Transverse colon (tissue), 4 donors: Measurements from ENCODE around the gene MAGI2. TPM values are rescaled to one million over a fixed set of nuclear protein-coding genes. Genes with fewer than 3 reads are reported as not detected.

Source experiments
- DNase-seq: peaks from one replicate; pipeline ENCODE4 v3.0.0-alpha.2; 2019
- H3K27ac ChIP-seq, 4 donors: fragments of 200-600 bp; sonication (generic); 2 replicates each; pipeline ENCODE4 v1.5.1; 2016 to 2018; ENCODE audit warnings: inconsistent platforms in 4 of 4
- H3K27me3 ChIP-seq: fragments of 200-600 bp; sonication (generic); 2 replicates; pipeline ENCODE4 v1.5.1; 2017; ENCODE audit warnings: inconsistent platforms
- H3K36me3 ChIP-seq, 4 donors: fragments of 200-600 bp; sonication (generic); 2 replicates each; pipeline ENCODE4 v1.5.1; 2017 to 2019; ENCODE audit warnings: inconsistent platforms in 4 of 4
- H3K4me1 ChIP-seq, 4 donors: fragments of 200-600 bp; sonication (generic); 2 replicates each; pipeline ENCODE4 v1.5.1; 2017 to 2020; ENCODE audit warnings: inconsistent platforms in 4 of 4
- H3K4me3 ChIP-seq, 4 donors: fragments of 200-600 bp; sonication (generic); 1 replicate in 1 of 4; 2 replicates in 3 of 4; pipeline versions ENCODE4 v1.5.1 to v1.6.1; 2017 to 2019; ENCODE audit warnings: inconsistent platforms in 4 of 4
- H3K9me3 ChIP-seq, 2 donors: fragments of 200-600 bp; sonication (generic); 2 replicates each; pipeline ENCODE4 v1.5.1; 2017 to 2019; ENCODE audit warnings: inconsistent platforms in 2 of 2
- CTCF ChIP-seq, 5 experiments: fragments of 200-600 bp in 3 of 5; fragments of 450-650 bp in 2 of 5; sonication (generic) in 3 of 5; IDR thresholded peaks; 1 replicate in 2 of 5; 2 replicates in 3 of 5; pipeline ENCODE4 v1.5.1; 2016 to 2017; ENCODE audit warnings: antibody characterized with exemption in 5 of 5, inconsistent platforms in 3 of 5, mild to moderate bottlenecking in 2 of 5, moderate library complexity in 1 of 5
- EP300 ChIP-seq: sonication (generic); formaldehyde crosslinking; IDR thresholded peaks from one replicate; pipeline ENCODE4 v1.6.1; 2017; ENCODE audit warnings: antibody characterized with exemption, low read depth
- POLR2A ChIP-seq: fragments of 450-650 bp; IDR thresholded peaks from one replicate; pipeline ENCODE4 v1.6.1; 2016; ENCODE audit warnings: antibody characterized with exemption, mild to moderate bottlenecking, moderate library complexity
- POLR2AphosphoS5 ChIP-seq, 3 donors: sonication (generic); formaldehyde crosslinking; IDR thresholded peaks; one replicate each; pipeline ENCODE4 v1.6.1; 2016; ENCODE audit warnings: antibody characterized with exemption in 3 of 3
- WGBS, 2 donors: methylation state at CpG; one replicate each; pipeline ENCODE4 v1.1.5; 2018; ENCODE audit warnings: low coverage in 1 of 2; 5-methylcytosine and 5-hydroxymethylcytosine counted together
- in situ Hi-C, 4 donors: fragments of 200-750 bp; cut with MboI; loops; one replicate each; pipeline versions ENCODE4 v1.15.0 to v1.15.1; 2017; ENCODE audit warnings: low sequenced_read_pairs in 3 of 4, low pct_ligation_motif_present in 1 of 4, low pct_unique_long_range_greater_than_20kb in 1 of 4
- intact Hi-C: fragments of 100-400 bp; cut with DNase I; formaldehyde crosslinking; loops from one replicate; pipeline ENCODE4 v1.15.1; 2023; ENCODE audit warnings: low total_unique reads
- total RNA-seq, 4 donors: library from RNA; depleted of rRNA; stranded (reverse); fragments of >200 nt; gene quantifications; one replicate each; pipeline ENCODE4 v1.1.0, GENCODE V29; 2016

Gene MAGI2
- total RNA-seq, 4 donors from 2014 or later = 1.6 to 9.7 (median 4.1) TPM

- Histone ChIP-seq H3K27me3 (no peaks in the 10 kb centered on the region), H3K27ac (no peak overlapping the region), H3K36me3 (no peaks in the 10 kb centered on the region), H3K9me3 (no peaks in the 10 kb centered on the region), H3K4me3 (no peak overlapping the region), H3K4me1 (no peaks in the 10 kb centered on the region)
- intact Hi-C loops = no loop called here
- 42 to 44% methylated on average over 2 of the region's 2 CpGs for WGBS, 2 donors
- TF ChIP-seq POLR2A (no peak), EP300 (no peak)
- in situ Hi-C loops = no loop called here
- no peak for DNase-seq
Measured at GRCh38 chr7:79420464-79420863, 33.0 kb downstream of the MAGI2 start.

- Histone ChIP-seq H3K9me3 (no peaks in the 10 kb centered on the region), H3K27me3 (no peaks in the 10 kb centered on the region), H3K4me3 (no peak overlapping the region), H3K36me3 (no peaks in the 10 kb centered on the region), H3K27ac (no peak overlapping the region), H3K4me1 (no peaks in the 10 kb centered on the region)
- no peak for TF ChIP-seq CTCF (IDR thresholded peaks at IDR 0.05)
- no peak for TF ChIP-seq EP300
- TF ChIP-seq POLR2AphosphoS5 (IDR thresholded peaks at IDR 0.05) = no peak
- TF ChIP-seq POLR2A = no peak
- in situ Hi-C loops = no loop called here
- no peak for DNase-seq
- intact Hi-C loops = no loop called here
Measured at GRCh38 chr7:79414910-79415309, 38.6 kb downstream of the MAGI2 start.

DNA sequence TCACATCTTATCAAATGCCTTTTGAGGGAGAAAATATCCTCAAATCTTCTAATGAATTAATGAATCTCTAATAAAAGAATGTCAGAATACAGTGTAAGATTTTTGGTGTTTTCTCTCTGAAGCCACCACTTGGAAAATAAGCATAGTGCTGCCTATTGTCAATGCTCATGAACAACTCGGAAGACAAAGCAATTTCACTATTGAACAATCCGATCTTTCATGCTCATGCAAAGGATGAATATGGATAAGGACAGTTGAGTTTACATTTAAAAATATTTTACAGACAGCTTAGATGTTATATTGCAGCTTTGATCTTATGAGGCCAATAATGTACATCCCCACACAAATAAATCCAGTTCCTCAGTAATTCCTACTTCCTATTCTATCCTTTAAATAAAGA lies 40.6 kb downstream of the MAGI2 start:
- TF ChIP-seq POLR2AphosphoS5 (IDR thresholded peaks at IDR 0.05) = no peak
- TF ChIP-seq POLR2A = no peak
- TF ChIP-seq EP300 = no peak
- no peak for TF ChIP-seq CTCF (IDR thresholded peaks at IDR 0.05)
- WGBS, 2 donors = 77 to 84% methylated on average over 2 of the region's 2 CpGs
- H3K4me3 ChIP-seq = no peak overlapping the region
- H3K9me3 ChIP-seq = no peaks in the 10 kb centered on the region
- H3K27me3 ChIP-seq = no peaks in the 10 kb centered on the region
- DNase-seq = no peak
- no peak overlapping the region for H3K27ac ChIP-seq
- in situ Hi-C loops (no loop called here), intact Hi-C loops (no loop called here)
- no peaks in the 10 kb centered on the region for H3K4me1 ChIP-seq
- no peaks in the 10 kb centered on the region for H3K36me3 ChIP-seq

GRCh38 chr7:79412438-79412837 lies 41.0 kb downstream of the MAGI2 start:
- Histone ChIP-seq H3K27me3 (no peaks in the 10 kb centered on the region), H3K4me3 (no peak overlapping the region), H3K27ac (no peak overlapping the region), H3K9me3 (no peaks in the 10 kb centered on the region), H3K4me1 (no peaks in the 10 kb centered on the region), H3K36me3 (no peaks in the 10 kb centered on the region)
- WGBS, 2 donors = 76 to 80% methylated on average over 3 of the region's 3 CpGs
- intact Hi-C loops (no loop called here), in situ Hi-C loops (no loop called here)
- no peak for DNase-seq
- no peak for TF ChIP-seq CTCF (IDR thresholded peaks at IDR 0.05)
- no peak for TF ChIP-seq POLR2A
- TF ChIP-seq POLR2AphosphoS5 (IDR thresholded peaks at IDR 0.05) = no peak
- TF ChIP-seq EP300 = no peak

GRCh38 chr7:79410345-79410744 lies 43.1 kb downstream of the MAGI2 start:
- Histone ChIP-seq H3K27ac (no peak overlapping the region), H3K4me1 (no peaks in the 10 kb centered on the region), H3K4me3 (no peak overlapping the region), H3K27me3 (no peaks in the 10 kb centered on the region), H3K9me3 (no peaks in the 10 kb centered on the region), H3K36me3 (no peaks in the 10 kb centered on the region)
- DNase-seq = no peak
- TF ChIP-seq POLR2A (no peak), CTCF (IDR thresholded peaks at IDR 0.05) (no peak), POLR2AphosphoS5 (IDR thresholded peaks at IDR 0.05) (no peak), EP300 (no peak)
- in situ Hi-C loops (no loop called here), intact Hi-C loops (no loop called here)
